Measurements from ENCODE around the gene MKS1. TPM values are rescaled to one million over a fixed set of nuclear protein-coding genes. Genes with fewer than 3 reads are reported as not detected.

MKS1 gene
- total RNA-seq, 1 experiment from 2014 or later, result 29.8 TPM

DNA sequence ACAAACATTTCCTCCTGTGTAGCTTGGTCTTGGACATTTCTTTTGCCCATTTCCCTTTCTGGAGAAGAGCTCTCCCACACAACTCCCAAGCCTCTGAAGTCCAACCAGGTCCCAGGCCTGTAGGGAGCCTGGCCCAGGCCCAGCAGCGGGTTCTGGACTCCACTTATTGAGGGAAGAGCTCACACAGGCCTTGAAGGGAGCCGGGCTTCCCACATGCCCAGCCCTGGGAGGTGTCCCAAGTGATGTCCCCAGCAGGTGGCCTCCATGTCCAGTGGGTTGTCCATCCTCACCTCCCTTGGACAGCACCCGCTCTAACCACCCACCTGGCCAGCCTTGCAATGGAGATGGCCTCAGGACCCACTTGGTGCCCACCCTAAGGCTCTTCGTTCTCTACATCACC is 32.5 kb downstream of the MKS1 start:
- no peaks in the 10 kb centered on the region for H3K9me2 ChIP-seq (ENCODE audit: insufficient read depth)
- POLR2A ChIA-PET, result no interaction called here
- no peaks in the 10 kb centered on the region for H3K36me3 ChIP-seq (ENCODE audit: control insufficient read depth in 1 of 2, insufficient read depth in 2 of 2, low read length in 2 of 2)
- H3K4me2 ChIP-seq (ENCODE audit: low read length), result no peak overlapping the region
- no peak for DNase-seq (ENCODE audit: low read depth, low spot score)
- RAD21 ChIA-PET (ENCODE audit: low non-redundant PET in 1 of 2, low total read pairs in 2 of 2, uncharacterized antibody in 2 of 2, unreplicated experiment in 2 of 2), result no interaction called here
- H2AFZ ChIP-seq (ENCODE audit: low read depth, low read length, poor library complexity, severe bottlenecking), result no peak overlapping the region
- H3K79me2 ChIP-seq (ENCODE audit: insufficient read depth, low read length), result no peaks in the 10 kb centered on the region
- H3K27ac ChIP-seq (ENCODE audit: low read depth, low read length), result no peak overlapping the region
- H3K9me3 ChIP-seq (ENCODE audit: control insufficient read depth in 1 of 2, insufficient read depth in 1 of 2, low read depth in 1 of 2, low read length in 2 of 2), result no peaks in the 10 kb centered on the region
- no peaks in the 10 kb centered on the region for H4K20me1 ChIP-seq (ENCODE audit: insufficient read depth)
- CTCF ChIA-PET, result no interaction called here
- peaks cover 16 to 33% of the 10 kb centered on the region in 2 experiments for H3K4me1 ChIP-seq (ENCODE audit: control insufficient read depth in 1 of 2, insufficient read depth in 2 of 2, low read length in 2 of 2)
- no TSS peak for BruUV-seq (replicated peaks)
- TF ChIP-seq, protein P1, sequence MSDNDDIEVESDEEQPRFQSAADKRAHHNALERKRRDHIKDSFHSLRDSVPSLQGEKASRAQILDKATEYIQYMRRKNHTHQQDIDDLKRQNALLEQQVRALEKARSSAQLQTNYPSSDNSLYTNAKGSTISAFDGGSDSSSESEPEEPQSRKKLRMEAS (IDR thresholded peaks at IDR 0.05), result no peak
- no peak for TF ChIP-seq TCF7L2 (IDR thresholded peaks at IDR 0.05; ENCODE audit: borderline replicate concordance, extremely low read depth, insufficient read depth, insufficient read length)
- no peak for TF ChIP-seq EZH2 (IDR thresholded peaks at IDR 0.05)
- no peak overlapping the region for H3K9ac ChIP-seq (ENCODE audit: low read length)
- no peak for ATAC-seq
- H3K4me3 ChIP-seq (replicated peaks in 1 of 2; ENCODE audit: low read depth in 1 of 2, low read length in 2 of 2), result no peak overlapping the region
- intact Hi-C loops (cut with micrococcal nuclease), result no loop called here
- no peaks in the 10 kb centered on the region for H3K27me3 ChIP-seq (ENCODE audit: insufficient read depth, low read length)

GRCh38 chr17:58184986-58185761 is 33.9 kb downstream of the MKS1 start:
- Histone ChIP-seq H3K36me3 (ENCODE audit: control insufficient read depth in 1 of 2, insufficient read depth in 2 of 2, low read length in 2 of 2) (no peaks in the 10 kb centered on the region), H3K4me3 (replicated peaks in 1 of 2; ENCODE audit: low read depth in 1 of 2, low read length in 2 of 2) (no peak overlapping the region), H3K4me1 (ENCODE audit: control insufficient read depth in 1 of 2, insufficient read depth in 2 of 2, low read length in 2 of 2) (peaks cover 16 to 26% of the 10 kb centered on the region in 2 experiments), H3K9ac (ENCODE audit: low read length) (no peak overlapping the region), H3K79me2 (ENCODE audit: insufficient read depth, low read length) (no peaks in the 10 kb centered on the region), H4K20me1 (ENCODE audit: insufficient read depth) (no peaks in the 10 kb centered on the region), H3K27me3 (ENCODE audit: insufficient read depth, low read length) (0 out of 2 replicates have a peak, but pooled peaks cover 7% of the 10 kb centered on the region), H3K27ac (ENCODE audit: low read depth, low read length) (peak overlapping the region; percentile 2; the same call in 1 of the 2 replicates), H2AFZ (ENCODE audit: low read depth, low read length, poor library complexity, severe bottlenecking) (no peak overlapping the region), H3K4me2 (ENCODE audit: low read length) (peak overlapping the region; percentile 58), H3K9me3 (ENCODE audit: control insufficient read depth in 1 of 2, insufficient read depth in 1 of 2, low read depth in 1 of 2, low read length in 2 of 2) (no peaks in the 10 kb centered on the region), H3K9me2 (ENCODE audit: insufficient read depth) (no peaks in the 10 kb centered on the region)
- DNase-seq (ENCODE audit: low read depth, low spot score), result no peak
- intact Hi-C loops (cut with micrococcal nuclease), result no loop called here
- ATAC-seq, result 0 out of 2 replicates have a peak, but pooled peaks have one; percentile 5
- RAD21 ChIA-PET (ENCODE audit: low non-redundant PET in 1 of 2, low total read pairs in 2 of 2, uncharacterized antibody in 2 of 2, unreplicated experiment in 2 of 2), result no interaction called here
- POLR2A ChIA-PET, result interaction anchor here (1.4 kb wide), 1 partner anchor 16 kb away, joined by 3 read pairs; no protein-coding TSS in a partner anchor
- CTCF ChIA-PET, result interaction anchor here (1.0 to 1.8 kb wide), 2 partner anchors 12 to 15 kb away, joined by 4 to 5 read pairs; no protein-coding TSS in a partner anchor
- BruUV-seq (replicated peaks), result no TSS peak
- TF ChIP-seq YY1 (IDR thresholded peaks at IDR 0.05; ENCODE audit: extremely low read depth, insufficient replicate concordance, low read depth, low read length), result no peak
- no peak for TF ChIP-seq POLR2AphosphoS5 (IDR thresholded peaks at IDR 0.05; ENCODE audit: low read depth, low read length)
- TF ChIP-seq EZH2phosphoT487 (IDR thresholded peaks at IDR 0.05; ENCODE audit: borderline replicate concordance), result no peak
- TF ChIP-seq FOSL1 (IDR thresholded peaks at IDR 0.05; ENCODE audit: low read depth), result no peak
- no peak for TF ChIP-seq SP1 (IDR thresholded peaks at IDR 0.05; ENCODE audit: low read depth)
- no peak for TF ChIP-seq ZFX (IDR thresholded peaks at IDR 0.05)
- TF ChIP-seq EGR1 (IDR thresholded peaks at IDR 0.05; ENCODE audit: low read depth), result no peak
- TF ChIP-seq ELF1 (IDR thresholded peaks at IDR 0.05; ENCODE audit: borderline replicate concordance, low read depth), result no peak
- TF ChIP-seq CEBPB (IDR thresholded peaks at IDR 0.05; ENCODE audit: low read depth), result no peak
- TF ChIP-seq, protein P2, sequence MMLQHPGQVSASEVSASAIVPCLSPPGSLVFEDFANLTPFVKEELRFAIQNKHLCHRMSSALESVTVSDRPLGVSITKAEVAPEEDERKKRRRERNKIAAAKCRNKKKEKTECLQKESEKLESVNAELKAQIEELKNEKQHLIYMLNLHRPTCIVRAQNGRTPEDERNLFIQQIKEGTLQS (IDR thresholded peaks at IDR 0.05), result no peak
- TF ChIP-seq EZH2 (IDR thresholded peaks at IDR 0.05), result no peak
- TF ChIP-seq, protein P1 (IDR thresholded peaks at IDR 0.05), result no peak

Data from HCT116 (cell line).